GM19023 (cell line): ENCODE results near the gene DNAJC27.

Experiments used
- ATAC-seq: cut with Tn5 transposase; IDR thresholded peaks from one replicate; pipeline ENCODE4 v1.9.1; 2021; ENCODE audit warnings: mild to moderate bottlenecking, moderate library complexity; ENCODE audit not compliant: unreplicated experiment

Gene DNAJC27

GRCh38 chr2:24909555-24910177, 62.1 kb downstream of the DNAJC27 start:
- ATAC-seq = no peak

GRCh38 chr2:24908461-24908901, 63.3 kb downstream of the DNAJC27 start:
- no peak for ATAC-seq

GRCh38 chr2:24907116-24907515, 64.6 kb downstream of the DNAJC27 start:
- ATAC-seq = no peak

- ATAC-seq = no peak
Observed at GRCh38 chr2:24906466-24906865, 65.3 kb downstream of the DNAJC27 start.

GRCh38 chr2:24903161-24904103, 68.3 kb downstream of the DNAJC27 start:
- ATAC-seq = no peak

- ATAC-seq = no peak
Observed at GRCh38 chr2:24899361-24899910, 72.3 kb downstream of the DNAJC27 start.

- ATAC-seq = no peak
Observed at GRCh38 chr2:24898122-24899109, 73.3 kb downstream of the DNAJC27 start.

GRCh38 chr2:24894750-24895149, 77.0 kb downstream of the DNAJC27 start:
- no peak for ATAC-seq

- no peak for ATAC-seq
Observed at GRCh38 chr2:24893934-24894333, 77.8 kb downstream of the DNAJC27 start.
